ENCODE measurements around the gene IRF9.

Gene IRF9

DNA sequence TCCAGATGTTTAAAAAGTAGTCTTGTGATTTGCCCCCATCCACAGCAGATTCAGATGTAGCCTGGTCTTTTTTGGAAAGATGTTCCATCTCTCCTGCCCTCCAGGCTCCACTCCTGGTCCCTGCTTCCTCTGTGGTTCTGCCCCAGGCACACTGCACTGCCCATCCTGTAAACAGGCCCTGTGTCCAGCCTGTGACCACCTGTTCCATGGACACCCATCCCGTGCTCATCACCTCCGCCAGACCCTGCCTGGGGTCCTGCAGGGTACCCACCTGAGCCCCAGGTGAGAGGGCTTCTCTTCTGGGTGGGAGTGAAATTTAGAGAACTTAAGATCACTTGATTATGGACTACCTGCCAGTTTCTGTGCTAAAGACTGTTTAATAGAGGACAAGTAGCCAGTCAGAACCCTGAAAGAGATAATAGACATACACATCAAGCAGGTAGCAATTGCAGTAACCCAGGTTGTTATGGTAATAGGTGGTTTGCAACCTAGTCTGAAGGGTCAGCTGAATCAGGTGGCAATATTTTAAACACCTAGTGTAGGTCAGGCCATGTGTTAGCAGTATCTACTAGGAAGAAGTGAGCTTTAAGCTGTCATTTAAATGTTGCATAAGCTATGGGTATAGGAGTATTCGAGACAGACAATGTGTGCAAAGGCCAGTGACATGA, 11.6 kb upstream of the IRF9 start:
- DNase-seq, result no peak

DNA sequence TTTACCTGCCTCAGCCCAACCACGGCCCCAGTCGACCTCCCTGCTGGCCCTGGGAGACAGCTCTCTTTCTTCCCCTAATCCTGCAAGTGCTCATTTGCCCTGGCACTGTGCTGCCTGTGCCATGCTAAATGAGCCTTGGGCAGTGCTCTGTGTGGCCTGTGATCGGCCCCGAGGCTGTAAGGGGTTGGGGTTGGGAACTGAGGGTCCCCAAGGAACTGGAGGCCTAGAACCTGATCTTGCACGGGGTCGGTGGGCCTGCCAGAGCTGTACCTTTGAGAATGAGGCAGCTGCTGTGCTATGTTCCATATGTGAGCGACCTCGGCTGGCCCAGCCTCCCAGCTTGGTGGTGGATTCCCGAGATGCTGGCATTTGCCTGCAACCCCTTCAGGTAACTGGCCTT, 11.0 kb upstream of the IRF9 start:
- no peak for DNase-seq

DNA sequence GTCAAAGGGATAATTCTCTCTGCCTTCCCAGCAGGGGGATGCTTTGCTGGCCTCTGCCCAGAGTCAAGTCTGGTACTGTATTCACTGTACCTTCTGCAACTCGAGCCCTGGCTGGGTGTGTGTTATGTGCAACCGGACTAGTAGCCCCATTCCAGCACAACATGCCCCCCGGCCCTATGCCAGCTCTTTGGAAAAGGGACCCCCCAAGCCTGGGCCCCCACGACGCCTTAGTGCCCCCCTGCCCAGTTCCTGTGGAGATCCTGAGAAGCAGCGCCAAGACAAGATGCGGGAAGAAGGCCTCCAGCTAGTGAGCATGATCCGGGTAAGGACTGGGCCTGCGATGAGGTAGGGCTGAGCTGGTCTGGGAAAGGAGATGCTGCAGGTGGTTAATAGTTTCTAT, 10.5 kb upstream of the IRF9 start:
- DNase-seq, result no peak

DNA sequence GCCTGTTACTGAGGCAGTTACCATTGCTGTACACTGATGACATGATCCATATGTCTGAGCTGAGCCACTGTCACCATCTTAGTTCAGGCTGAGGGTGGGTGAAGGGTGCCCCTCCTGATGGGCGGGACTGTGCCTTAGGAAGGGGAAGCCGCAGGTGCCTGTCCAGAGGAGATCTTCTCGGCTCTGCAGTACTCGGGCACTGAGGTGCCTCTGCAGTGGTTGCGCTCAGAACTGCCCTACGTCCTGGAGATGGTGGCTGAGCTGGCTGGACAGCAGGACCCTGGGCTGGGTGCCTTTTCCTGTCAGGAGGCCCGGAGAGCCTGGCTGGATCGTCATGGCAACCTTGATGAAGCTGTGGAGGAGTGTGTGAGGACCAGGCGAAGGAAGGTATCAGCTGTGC, 10.1 kb upstream of the IRF9 start:
- DNase-seq, result no peak

DNA sequence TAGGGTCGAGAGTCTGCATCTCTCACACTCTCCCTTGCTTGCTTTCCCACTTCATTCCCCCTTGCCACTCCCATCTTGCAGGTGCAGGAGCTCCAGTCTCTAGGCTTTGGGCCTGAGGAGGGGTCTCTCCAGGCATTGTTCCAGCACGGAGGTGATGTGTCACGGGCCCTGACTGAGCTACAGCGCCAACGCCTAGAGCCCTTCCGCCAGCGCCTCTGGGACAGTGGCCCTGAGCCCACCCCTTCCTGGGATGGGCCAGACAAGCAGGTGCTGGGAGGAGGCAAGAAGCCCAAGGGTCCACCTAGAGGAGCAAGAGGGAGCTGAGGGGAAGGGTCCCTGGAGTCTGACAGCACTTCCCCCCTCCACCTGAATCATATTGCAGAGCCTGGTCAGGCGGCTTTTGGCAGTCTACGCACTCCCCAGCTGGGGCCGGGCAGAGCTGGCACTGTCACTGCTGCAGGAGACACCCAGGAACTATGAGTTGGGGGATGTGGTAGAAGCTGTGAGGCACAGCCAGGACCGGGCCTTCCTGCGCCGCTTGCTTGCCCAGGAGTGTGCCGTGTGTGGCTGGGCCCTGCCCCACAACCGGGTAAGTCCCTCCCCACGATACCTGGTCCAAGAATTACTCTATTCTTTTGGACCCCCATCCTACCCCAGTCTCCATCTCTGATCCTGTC, 9.5 kb upstream of the IRF9 start:
- DNase-seq, result no peak

DNA sequence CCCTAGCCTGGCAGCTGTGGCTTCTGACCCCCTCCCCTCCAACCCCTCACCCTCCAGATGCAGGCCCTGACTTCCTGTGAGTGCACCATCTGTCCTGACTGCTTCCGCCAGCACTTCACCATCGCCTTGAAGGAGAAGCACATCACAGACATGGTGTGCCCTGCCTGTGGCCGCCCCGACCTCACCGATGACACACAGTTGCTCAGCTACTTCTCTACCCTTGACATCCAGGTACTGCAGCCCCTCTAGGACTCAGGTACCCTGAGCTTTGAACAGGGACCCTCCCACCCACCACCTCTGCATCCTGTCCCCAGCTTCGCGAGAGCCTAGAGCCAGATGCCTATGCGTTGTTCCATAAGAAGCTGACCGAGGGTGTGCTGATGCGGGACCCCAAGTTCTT, 6.0 kb upstream of the IRF9 start:
- DNase-seq, result no peak

DNA sequence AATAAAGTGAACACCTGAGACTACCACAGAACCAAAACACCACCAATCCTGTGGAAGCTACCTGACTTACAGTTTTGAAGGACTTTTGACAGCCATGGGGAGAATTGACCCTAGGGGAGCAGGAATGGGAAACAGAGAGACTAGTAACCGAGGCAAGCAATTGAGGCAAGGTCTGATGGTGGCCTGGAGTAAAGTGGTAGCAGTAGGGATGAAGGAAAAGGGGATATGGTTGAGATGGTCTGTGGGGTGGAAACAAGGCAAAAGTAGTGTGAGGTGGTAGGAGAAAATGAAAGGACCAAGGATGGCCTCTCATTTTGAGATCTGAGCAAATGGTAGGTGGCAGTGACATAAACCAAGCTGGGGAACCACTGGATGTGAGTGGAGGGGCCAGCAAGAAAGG, 4.2 kb upstream of the IRF9 start:
- DNase-seq, result no peak

DNA sequence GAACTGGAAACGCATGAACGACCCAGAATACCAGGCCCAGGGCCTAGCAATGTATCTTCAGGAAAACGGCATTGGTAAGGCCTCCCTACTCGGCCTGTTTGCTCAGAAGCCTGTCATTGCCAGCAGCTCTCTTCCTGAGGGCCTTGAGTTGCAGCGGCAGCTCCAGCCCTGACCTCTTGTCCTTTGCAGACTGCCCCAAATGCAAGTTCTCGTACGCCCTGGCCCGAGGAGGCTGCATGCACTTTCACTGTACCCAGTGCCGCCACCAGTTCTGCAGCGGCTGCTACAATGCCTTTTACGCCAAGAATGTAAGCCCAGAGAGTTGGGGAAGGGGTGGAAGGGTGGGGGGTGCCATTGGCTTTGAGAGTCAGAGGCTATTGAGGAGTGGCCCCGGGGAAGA, 3.7 kb upstream of the IRF9 start:
- no peak for DNase-seq

DNA sequence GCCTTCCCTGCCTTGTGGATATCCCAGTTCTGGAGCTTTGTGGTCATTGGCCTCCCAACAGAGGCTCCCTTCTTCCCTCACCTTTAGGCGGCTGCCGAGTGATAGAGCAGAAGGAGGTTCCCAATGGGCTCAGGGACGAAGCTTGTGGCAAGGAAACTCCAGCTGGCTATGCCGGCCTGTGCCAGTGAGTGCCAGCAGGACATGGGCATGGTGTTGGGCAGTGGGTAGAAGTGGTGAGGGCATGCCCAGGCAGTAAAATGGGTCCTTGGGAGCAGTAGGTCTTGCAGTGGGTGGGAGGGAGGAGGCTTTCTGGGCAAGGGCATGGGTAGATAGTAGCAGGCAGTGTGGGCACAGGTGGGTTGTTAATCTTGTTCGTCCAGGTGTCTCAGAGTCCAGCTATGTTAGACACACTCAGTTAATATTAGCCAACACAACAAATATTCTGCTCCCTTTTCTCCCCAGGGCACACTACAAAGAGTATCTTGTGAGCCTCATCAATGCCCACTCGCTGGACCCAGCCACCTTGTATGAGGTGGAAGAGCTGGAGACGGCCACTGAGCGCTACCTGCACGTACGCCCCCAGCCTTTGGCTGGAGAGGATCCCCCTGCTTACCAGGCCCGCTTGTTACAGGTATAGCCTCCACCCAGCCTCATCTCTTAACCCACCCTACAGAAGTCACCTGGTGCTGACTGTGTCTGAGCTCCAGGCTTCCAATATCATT, 1.1 kb upstream of the IRF9 start:
- DNase-seq, result no peak

DNA sequence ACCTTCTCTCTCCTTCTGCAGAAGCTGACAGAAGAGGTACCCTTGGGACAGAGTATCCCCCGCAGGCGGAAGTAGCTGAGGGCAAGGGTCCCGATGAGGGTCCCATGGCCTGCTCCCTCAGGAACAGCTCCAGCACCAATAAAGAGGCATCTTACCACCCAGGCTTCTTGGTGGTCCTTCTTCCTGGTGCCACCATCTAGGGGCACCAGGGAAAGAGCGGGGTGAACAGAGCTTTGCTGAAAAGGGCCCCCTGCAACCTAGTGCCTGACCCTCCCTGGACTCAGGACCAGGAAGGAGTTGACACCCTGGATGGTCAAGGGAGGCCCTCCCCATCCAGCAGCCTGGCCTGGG, 591 bp upstream of the IRF9 start:
- no peak for DNase-seq

DNA sequence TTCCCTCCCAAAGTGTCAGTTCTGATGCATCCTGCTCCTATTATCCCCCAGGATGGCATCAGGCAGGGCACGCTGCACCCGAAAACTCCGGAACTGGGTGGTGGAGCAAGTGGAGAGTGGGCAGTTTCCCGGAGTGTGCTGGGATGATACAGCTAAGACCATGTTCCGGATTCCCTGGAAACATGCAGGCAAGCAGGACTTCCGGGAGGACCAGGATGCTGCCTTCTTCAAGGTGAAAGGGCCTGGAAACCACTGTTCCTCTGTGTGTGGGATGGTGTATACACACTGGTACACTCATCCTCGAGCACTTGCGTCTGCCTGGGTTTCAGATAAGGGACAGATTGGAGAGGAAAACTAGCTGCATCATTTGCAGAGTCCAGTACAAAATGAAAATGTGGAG, 1.0 kb downstream of the IRF9 start:
- no peak for DNase-seq

DNA sequence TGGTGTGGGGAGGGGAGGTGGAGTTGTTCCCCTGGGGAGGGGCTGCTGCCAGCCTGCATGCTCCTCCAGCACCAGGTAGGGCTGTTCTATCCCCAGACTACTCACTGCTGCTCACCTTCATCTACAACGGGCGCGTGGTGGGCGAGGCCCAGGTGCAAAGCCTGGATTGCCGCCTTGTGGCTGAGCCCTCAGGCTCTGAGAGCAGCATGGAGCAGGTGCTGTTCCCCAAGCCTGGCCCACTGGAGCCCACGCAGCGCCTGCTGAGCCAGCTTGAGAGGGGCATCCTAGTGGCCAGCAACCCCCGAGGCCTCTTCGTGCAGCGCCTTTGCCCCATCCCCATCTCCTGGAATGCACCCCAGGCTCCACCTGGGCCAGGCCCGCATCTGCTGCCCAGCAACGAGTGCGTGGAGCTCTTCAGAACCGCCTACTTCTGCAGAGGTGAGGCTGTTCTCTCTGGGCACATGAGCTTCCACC, 3.5 kb downstream of the IRF9 start:
- no peak for DNase-seq

DNA sequence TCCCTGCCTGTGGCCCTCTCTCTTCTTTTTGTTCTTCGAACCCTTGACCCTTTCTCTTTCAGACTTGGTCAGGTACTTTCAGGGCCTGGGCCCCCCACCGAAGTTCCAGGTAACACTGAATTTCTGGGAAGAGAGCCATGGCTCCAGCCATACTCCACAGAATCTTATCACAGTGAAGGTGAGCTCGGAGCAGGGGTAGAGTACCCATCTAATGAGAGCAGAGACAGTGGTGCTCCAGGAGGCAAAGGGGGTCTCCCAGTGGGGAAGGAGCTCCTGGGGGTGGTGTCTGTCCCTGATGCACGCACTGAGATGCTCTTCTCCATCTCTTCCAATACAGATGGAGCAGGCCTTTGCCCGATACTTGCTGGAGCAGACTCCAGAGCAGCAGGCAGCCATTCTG, 4.7 kb downstream of the IRF9 start:
- no peak for DNase-seq

DNA sequence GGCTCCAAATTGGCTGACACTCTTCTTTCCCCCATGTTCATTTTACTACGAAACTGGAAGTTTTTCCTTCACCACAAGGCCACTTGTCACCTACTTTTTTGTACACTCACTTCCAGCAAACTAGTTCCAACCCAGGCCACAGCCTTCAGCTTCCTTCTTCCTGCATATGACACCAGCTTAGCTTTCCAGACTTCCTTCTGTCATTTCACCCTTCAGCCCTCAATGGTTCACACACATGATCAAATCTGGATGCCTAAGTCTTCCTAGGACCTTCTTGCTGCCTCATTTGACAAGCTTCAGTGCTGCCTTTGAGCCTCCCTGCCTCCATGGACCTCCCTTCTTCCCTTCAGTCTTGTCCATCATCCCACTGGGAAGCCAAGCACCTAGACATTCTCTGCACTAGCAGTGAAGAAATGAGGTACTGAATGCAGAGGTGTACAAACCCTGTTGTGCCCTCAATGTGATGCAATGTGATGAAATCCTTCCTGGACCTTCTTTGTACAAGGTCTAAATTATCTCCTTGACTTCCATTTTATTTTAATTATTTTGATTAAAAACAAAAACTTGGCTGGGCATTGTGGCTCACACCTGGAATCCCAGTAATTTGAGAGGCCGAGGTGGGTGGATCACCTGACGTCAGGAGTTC, 6.5 kb downstream of the IRF9 start:
- DNase-seq, result no peak

DNA sequence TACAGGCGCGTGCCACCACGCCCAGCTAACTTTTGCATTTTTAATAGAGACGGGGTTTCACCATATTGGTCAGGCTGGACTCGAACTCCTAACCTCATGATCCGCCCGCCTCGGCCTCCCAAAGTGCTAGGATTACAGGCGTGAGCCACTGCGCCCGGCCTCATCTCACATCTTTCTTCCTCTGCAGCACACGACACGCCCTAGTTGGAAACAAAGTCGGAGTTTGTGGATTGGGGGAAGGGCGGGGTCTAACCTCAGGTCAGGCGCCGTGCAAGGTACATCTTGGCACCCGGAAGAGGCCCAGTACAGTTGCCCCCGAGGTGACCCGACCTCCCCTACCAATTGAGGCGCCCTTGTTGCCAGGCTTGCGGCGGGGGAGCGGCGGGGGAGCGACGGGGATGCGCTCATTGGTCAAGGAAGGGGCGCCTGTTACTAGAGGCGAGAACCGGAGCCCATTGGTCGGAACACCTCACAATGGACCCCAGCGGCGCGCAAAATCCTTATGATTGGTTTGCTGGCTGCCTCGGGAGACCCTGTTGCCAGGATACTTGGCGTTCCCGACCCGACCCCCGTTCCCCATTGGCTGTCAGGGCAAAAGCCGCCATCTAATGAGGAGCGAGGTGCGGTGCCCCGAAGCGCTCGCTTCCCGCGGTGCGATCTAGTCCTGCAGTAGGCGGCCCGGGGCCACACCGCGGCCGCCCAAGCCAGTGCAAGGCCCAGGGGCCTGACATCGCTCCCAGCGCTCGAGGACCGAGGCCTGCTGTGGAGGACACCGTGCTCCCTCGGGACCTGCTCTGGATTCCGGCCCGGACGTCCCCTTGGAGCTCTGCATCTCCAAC, 10.6 kb downstream of the IRF9 start, which contains the start of gene REC8:
TSS of gene REC8 (plus strand) at position 659 of the 839 bp plus-strand sequence. CDS start 473 bp downstream, outside the sequence.
- no peak for DNase-seq

DNA sequence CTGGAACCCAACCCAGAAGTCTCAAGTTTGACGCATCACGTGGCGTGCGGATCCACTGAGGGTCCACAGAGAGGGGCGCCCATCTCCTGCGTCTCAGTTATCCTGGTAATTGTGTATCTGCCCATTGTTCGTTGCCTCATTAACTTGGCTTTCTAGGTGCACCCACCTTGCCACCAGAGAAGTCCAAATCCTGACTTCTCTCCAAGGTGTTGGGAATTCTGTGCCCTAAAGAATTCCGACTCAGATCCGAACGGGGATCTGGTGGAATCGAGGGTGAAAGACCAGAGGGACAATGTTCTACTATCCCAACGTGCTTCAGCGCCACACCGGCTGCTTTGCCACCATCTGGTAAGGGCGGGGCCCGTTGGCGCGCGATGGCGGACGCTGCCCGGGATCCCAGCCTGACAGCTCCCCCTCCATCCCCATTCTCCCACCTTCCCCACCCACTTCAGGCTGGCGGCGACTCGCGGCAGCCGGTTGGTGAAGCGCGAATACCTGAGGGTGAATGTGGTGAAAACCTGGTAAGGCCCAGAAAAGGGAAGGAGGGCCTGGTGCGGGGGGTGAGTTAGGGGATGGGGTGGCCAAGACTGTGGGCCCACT, 11.3 kb downstream of the IRF9 start:
- no peak for DNase-seq

DNA sequence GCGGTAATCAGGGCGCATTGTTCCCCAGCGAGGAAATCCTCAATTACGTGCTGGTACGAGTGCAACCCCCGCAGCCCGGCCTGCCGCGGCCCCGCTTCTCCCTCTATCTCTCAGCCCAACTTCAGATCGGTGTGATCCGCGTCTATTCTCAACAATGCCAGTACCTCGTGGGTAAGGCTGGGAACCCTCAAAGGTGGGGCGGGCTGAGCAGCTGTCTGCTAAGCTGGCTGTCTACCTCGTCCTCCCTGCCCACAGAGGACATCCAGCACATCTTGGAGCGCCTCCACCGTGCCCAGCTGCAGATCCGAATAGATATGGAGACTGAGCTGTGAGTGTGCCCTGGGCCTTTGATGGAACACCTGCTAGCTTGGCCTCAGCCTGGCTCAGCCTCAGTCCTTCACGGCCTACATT, 11.8 kb downstream of the IRF9 start:
- no peak for DNase-seq

DNA sequence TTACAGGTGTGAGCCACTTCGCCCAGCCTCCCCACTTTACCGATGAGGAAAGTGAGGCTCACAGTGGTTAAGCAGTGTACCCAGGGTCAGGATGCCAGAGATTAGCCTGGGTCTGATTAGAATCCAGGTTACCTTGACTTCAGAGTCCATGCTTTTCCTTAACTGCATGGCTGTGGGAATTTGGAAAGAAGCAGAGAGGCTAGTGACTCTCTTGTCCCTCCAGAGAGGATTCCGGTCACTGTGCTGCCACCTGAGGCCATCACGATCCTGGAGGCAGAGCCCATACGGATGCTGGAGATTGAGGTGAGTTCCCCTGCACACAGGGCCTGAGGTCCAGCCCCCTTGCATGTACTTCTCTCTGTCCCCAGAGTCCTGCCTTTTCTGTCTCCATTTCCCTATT, 15.5 kb downstream of the IRF9 start:
- DNase-seq, result no peak

DNA sequence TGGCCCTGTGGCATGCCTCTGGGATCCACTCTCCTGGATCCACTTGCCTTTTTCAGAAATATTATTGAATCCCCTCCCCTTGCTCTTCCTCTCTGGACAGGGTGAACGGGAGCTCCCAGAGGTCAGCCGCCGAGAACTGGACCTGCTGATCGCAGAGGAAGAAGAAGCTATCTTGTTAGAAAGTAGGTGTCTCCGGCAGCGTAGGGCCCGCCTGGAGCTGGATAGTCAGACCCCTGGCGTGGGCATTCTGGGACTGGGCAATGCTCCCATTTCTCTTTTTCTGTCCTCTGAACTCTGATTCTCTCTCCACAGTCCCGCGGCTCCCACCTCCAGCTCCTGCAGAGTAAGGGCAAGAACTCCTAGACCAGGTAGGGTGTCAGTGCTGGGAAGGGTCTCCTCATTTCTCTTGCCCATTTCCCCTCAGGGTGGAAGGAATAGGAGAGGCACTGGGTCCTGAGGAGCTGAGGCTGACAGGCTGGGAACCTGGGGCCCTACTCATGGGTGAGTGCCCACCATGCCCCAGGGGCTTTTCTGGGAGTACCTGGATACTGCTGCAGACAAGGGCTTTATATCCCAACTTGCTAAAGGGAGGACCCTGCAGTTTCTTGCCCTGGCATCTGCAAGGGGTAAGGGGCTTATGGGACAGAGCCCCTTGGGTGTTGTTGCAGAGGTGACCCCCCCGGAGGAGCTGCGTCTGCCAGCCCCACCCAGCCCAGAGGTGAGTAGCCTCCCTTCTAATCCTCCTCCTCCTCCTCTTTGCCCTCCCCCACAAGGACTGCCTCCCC, 16.2 kb downstream of the IRF9 start:
- DNase-seq, result no peak

DNA sequence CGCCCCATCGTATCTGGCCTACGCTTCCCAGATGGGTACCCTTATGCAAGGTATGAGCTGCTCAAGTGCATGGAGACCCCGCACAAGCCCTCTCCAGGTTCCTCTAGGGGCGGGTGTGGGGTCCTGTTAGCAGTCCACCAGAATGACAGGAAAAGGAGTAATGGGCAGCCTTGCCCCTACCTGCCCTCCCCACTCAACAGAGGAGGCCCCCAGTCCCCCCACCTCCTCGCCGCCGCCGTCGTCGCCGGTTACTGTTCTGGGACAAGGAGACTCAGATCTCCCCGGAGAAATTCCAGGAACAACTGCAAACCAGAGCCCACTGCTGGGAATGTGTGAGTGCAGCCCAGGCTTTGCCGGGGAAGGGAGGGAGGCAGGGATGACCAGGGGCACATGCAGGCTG, 16.8 kb downstream of the IRF9 start:
- DNase-seq, result no peak

DNA sequence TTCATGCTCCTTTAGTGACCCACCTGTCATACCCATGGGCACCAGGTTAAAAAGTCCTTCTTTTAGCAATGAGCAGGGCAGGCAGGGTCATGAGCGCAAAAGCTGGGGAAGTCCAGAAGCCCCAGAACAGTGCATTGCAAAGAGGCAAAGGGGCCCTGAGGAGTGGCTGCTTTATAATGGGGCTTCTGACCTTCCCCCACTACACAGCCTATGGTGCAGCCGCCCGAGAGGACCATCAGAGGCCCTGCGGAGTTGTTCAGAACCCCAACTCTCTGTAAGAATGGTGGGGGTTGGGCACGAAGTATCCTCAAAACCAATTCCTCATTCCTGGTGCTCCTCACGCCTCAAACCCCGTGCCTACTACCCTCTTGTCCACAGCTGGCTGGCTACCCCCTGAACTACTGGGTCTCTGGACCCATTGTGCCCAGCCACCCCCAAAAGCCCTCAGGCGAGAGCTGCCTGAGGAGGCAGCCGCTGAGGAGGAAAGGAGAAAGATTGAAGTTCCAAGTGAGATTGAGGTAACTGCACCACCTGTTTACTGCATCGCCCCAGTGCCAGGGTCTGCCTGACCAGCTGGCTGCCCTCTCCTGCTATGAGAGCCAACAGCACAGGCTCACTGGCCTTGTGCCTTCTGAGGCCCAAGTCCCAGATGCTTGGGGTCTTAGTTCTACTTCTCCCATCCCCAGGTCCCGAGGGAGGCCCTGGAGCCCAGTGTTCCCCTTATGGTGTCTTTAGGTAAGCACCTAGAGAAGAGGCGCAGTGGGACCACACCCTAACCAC, 17.5 kb downstream of the IRF9 start:
- no peak for DNase-seq

Data from SIG-M5 (cell line).